Neural crest cell (in vitro differentiated cells): ENCODE results near the gene ZNF490. TPM values are rescaled to one million over a fixed set of nuclear protein-coding genes. Genes with fewer than 3 reads are reported as not detected.
A peak's percentile ranks its signal among the peaks of the same experiment; 100 is the strongest.

Source experiments
- DNase-seq: peaks from one replicate; pipeline ENCODE4 v3.0.0; 2021; ENCODE audit warnings: low read depth, mixed read lengths, low spot score
- H3K27ac Mint-ChIP-seq: one replicate; pipeline ENCODE4 v1.8.0; 2021; ENCODE audit warnings: mild to moderate bottlenecking, mixed read lengths; ENCODE audit not compliant: unreplicated experiment
- H3K27me3 Mint-ChIP-seq: 2 replicates; pipeline ENCODE4 v1.8.0; 2021; ENCODE audit warnings: low read depth, mild to moderate bottlenecking, mixed read lengths
- H3K36me3 Mint-ChIP-seq: 2 replicates; pipeline ENCODE4 v1.8.0; 2021; ENCODE audit warnings: low read depth, mild to moderate bottlenecking, mixed read lengths
- H3K4me1 Mint-ChIP-seq: 2 replicates; pipeline ENCODE4 v1.8.0; 2021; ENCODE audit warnings: mixed read lengths
- H3K4me3 Mint-ChIP-seq: one replicate; pipeline ENCODE4 v1.8.0; 2021; ENCODE audit warnings: mild to moderate bottlenecking, mixed read lengths
- H3K9me3 Mint-ChIP-seq: 2 replicates; pipeline ENCODE4 v1.8.0; 2021; ENCODE audit warnings: mixed read lengths
- total RNA-seq: library from RNA; stranded (reverse); gene quantifications from 2 replicates; pipeline ENCODE4 v1.2.1, GENCODE V29; 2021
- TF ChIP-seq, protein P1 (sequence below): fragments of 200-600 bp; sonication (generic); conservative IDR thresholded peaks from 2 replicates; pipeline ENCODE4 v1.5.0; 2021; ENCODE audit warnings: antibody characterized with exemption, mild to moderate bottlenecking

ZNF490 gene
- total RNA-seq, 1 donor from 2014 or later, result 12.2 TPM

DNA sequence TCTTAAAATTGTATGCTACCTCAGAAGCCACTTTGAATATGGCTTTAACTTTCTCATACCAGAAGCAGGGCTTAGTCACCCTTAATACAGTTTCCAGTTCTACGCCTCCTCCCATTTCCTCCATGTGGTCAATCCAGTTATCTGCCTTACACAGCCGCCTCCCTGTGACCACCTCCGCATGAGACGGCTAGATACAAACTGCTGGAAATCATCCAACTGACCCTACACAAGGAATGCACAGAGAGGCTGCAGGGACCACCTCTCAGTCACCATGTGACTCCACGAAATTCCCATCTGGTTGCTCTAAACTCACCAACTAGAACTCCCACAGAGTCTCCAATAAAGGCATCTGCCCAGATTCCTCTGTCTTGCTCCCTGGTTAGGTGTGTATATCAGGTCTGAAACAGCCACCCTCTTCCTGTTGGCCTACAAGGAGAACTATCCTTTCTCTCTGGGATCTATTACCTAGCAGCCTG lies 66.2 kb downstream of the ZNF490 start:
- Mint-ChIP-seq H3K4me3 (no peak overlapping the region), H3K27ac (peak overlapping the region; percentile 35)
- TF ChIP-seq, protein P1, sequence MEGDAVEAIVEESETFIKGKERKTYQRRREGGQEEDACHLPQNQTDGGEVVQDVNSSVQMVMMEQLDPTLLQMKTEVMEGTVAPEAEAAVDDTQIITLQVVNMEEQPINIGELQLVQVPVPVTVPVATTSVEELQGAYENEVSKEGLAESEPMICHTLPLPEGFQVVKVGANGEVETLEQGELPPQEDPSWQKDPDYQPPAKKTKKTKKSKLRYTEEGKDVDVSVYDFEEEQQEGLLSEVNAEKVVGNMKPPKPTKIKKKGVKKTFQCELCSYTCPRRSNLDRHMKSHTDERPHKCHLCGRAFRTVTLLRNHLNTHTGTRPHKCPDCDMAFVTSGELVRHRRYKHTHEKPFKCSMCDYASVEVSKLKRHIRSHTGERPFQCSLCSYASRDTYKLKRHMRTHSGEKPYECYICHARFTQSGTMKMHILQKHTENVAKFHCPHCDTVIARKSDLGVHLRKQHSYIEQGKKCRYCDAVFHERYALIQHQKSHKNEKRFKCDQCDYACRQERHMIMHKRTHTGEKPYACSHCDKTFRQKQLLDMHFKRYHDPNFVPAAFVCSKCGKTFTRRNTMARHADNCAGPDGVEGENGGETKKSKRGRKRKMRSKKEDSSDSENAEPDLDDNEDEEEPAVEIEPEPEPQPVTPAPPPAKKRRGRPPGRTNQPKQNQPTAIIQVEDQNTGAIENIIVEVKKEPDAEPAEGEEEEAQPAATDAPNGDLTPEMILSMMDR, result no peak

DNA sequence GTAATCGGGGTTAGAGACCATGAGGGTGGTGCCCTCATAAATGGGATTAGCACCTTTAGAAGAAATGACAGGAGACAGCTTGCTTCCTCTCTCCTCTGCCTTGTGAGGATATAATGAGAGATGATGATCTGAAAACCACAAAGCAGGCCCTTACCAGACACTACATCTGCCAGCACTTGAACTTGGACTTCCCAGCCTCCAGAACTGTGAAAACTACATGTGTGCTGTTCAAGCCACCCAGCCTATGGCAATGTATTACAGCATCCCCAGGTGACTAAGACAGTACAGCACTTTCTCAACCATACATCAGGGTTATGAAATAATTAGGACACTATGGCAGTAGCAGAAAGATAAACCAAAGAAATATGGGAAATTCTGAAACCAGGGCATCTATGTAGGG lies 66.8 kb downstream of the ZNF490 start:
- no peak for DNase-seq
- Mint-ChIP-seq H3K27ac (no peak overlapping the region), H3K9me3 (peaks cover 16% of the 10 kb centered on the region), H3K4me1 (no peaks in the 10 kb centered on the region), H3K36me3 (peaks cover 51% of the 10 kb centered on the region), H3K4me3 (peak overlapping the region; percentile 54), H3K27me3 (no peaks in the 10 kb centered on the region)
- TF ChIP-seq, protein P1, result no peak

More for the DNA sequence above, 66.2 kb downstream of the ZNF490 start:
- no peak for DNase-seq
- Mint-ChIP-seq H3K4me1 (peaks cover 4% of the 10 kb centered on the region), H3K9me3 (peaks cover 16% of the 10 kb centered on the region), H3K27me3 (no peaks in the 10 kb centered on the region), H3K36me3 (peaks cover 54% of the 10 kb centered on the region)

Other genes starting within 250 kb of the ZNF490 start
- 5.6 and 6.8 TPM in 2 replicates for gene ZNF442, start 245.1 kb downstream of the ZNF490 start, total RNA-seq
- gene ZNF799, start 209.5 kb downstream of the ZNF490 start, total RNA-seq, result 4.6 and 4.8 TPM in 2 replicates
- gene ZNF443, start 169.8 kb downstream of the ZNF490 start, total RNA-seq, result 9.9 and 10.3 TPM in 2 replicates
- 8.8 and 8.9 TPM in 2 replicates for gene ZNF709, start 126.0 kb downstream of the ZNF490 start, total RNA-seq
- 9.9 and 10.7 TPM in 2 replicates for gene ZNF564, start 59.3 kb downstream of the ZNF490 start, total RNA-seq
- 18.9 and 22.4 TPM in 2 replicates for gene ZNF791, start 107 bp upstream of the ZNF490 start, total RNA-seq
- gene MAN2B1, start 55.9 kb upstream of the ZNF490 start, total RNA-seq, result 99.8 and 103 TPM in 2 replicates
- gene WDR83, start 56.0 kb upstream of the ZNF490 start, total RNA-seq, result 19.0 and 19.9 TPM in 2 replicates
- 98.8 and 106 TPM in 2 replicates for gene DHPS, start 71.1 kb upstream of the ZNF490 start, total RNA-seq
- gene GNG14, start 77.2 kb upstream of the ZNF490 start, total RNA-seq, result not detected in 2 replicates
- gene FBXW9, start 85.8 kb upstream of the ZNF490 start, total RNA-seq, result 15.9 and 16.0 TPM in 2 replicates
- gene TNPO2, start 113.1 kb upstream of the ZNF490 start, total RNA-seq, result 127 and 138 TPM in 2 replicates
- 233 and 246 TPM in 2 replicates for gene TRIR, start 123.9 kb upstream of the ZNF490 start, total RNA-seq
- 72.5 and 75.9 TPM in 2 replicates for gene GET3, start 126.7 kb upstream of the ZNF490 start, total RNA-seq
- not detected in 2 replicates for gene BEST2, start 141.0 kb upstream of the ZNF490 start, total RNA-seq
- 27.9 and 28.8 TPM in 2 replicates for gene HOOK2, start 164.7 kb upstream of the ZNF490 start, total RNA-seq
- 9.3 and 9.6 TPM in 2 replicates for gene JUNB, start 180.7 kb upstream of the ZNF490 start, total RNA-seq
- 651 and 672 TPM in 2 replicates for gene PRDX2, start 191.0 kb upstream of the ZNF490 start, total RNA-seq
- 34.7 and 49.1 TPM in 2 replicates for gene THSD8, start 191.3 kb upstream of the ZNF490 start, total RNA-seq
- 74.5 and 87.4 TPM in 2 replicates for gene RNASEH2A, start 195.8 kb upstream of the ZNF490 start, total RNA-seq
- 0.36 TPM in 1 of 2 replicates, not detected in the other for gene RTBDN, start 223.8 kb upstream of the ZNF490 start, total RNA-seq
- 16.7 and 17.7 TPM in 2 replicates for gene MAST1, start 227.7 kb upstream of the ZNF490 start, total RNA-seq